Activated CD4-positive, alpha-beta T cell treated with anti-CD3 and anti-CD28 coated beads, Interleukin-2, amount 10 ng/mL, durations not matched to agents 7 days and 5 days (primary cell): ENCODE data around the gene TMEM106C. TPM values are rescaled to one million over a fixed set of nuclear protein-coding genes. Genes with fewer than 3 reads are reported as not detected.

Experiments
- CTCF ChIA-PET: fragments of 350-600 bp; sonication (Branson Sonifier 250); formaldehyde crosslinking; loops from one replicate; lab custom pipeline; 2021; ENCODE audit warnings: antibody characterized with exemption; lab: Charles Lee
- POLR2A ChIA-PET: fragments of 350-600 bp; sonication (Branson Sonifier 250); formaldehyde crosslinking; loops from one replicate; lab custom pipeline; 2021; ENCODE audit warnings: antibody characterized with exemption; lab: Charles Lee
- DNase-seq: peaks from one replicate; pipeline ENCODE4 v3.0.0-alpha.2; 2020
- H3K27ac Mint-ChIP-seq: one replicate; pipeline ENCODE4 v1.8.0; 2021; ENCODE audit warnings: mild to moderate bottlenecking, moderate library complexity, mixed read lengths
- H3K27me3 Mint-ChIP-seq: one replicate; pipeline ENCODE4 v1.8.0; 2021; ENCODE audit warnings: mixed read lengths
- H3K36me3 Mint-ChIP-seq: one replicate; pipeline ENCODE4 v1.8.0; 2021; ENCODE audit warnings: low read depth, mixed read lengths
- H3K4me1 Mint-ChIP-seq: one replicate; pipeline ENCODE4 v1.8.0; 2021; ENCODE audit warnings: mixed read lengths
- H3K4me3 Mint-ChIP-seq: one replicate; pipeline ENCODE4 v1.8.0; 2021; ENCODE audit warnings: mild to moderate bottlenecking, moderate library complexity, mixed read lengths
- H3K9me3 Mint-ChIP-seq: one replicate; pipeline ENCODE4 v1.8.0; 2021; ENCODE audit warnings: mixed read lengths
- total RNA-seq, 2 experiments: library from RNA; stranded (reverse); gene quantifications; one replicate each; pipeline ENCODE4 v1.2.3, GENCODE V29; 2021

The TMEM106C gene, protein sequence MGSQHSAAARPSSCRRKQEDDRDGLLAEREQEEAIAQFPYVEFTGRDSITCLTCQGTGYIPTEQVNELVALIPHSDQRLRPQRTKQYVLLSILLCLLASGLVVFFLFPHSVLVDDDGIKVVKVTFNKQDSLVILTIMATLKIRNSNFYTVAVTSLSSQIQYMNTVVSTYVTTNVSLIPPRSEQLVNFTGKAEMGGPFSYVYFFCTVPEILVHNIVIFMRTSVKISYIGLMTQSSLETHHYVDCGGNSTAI
- total RNA-seq = 100 to 1,000 TPM; 145 to 181 TPM

DNA sequence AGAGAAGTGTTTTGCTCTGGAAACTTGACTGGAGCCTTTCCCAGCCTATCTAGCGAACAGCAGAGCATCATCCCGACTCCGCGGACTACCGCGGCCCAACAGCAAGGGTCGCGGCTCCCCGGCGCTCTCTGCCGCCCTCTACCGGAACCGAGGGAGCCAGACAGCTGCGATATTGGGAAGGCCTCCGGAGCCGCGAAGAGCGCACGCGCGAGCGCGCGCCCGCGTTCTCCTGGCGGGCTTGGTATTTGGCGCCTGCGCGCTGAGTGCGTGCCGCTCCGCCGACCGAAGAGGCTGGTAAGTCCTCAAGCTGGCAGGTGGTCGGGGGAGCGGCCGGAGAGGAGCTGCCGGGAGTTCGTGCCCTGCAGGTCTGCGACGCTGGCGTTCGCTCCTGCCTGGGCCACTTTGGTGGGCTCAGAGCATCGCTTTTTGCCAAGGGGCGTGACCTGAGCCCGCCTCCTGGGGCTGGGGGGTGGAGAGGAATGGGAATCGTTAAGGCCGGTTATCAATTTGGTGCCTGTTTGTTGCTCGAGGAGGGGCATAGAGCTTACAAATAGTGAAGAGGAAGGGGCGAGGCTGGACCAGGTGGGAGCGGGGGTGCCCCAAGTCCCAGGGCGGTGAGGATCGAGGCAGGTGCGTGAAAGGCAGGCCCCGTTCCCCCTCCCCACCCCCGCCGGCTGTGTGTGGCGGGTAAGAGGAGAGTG lies at the start of gene TMEM106C:
TSS of gene TMEM106C (plus strand) at position 257 of the 701 bp plus-strand sequence. CDS start 641 bp downstream, outside the sequence.
- peaks cover 38% of the 10 kb centered on the region for H3K4me1 Mint-ChIP-seq
- peaks cover 42% of the 10 kb centered on the region for H3K36me3 Mint-ChIP-seq
- H3K27ac Mint-ChIP-seq = peak within 1 kb of the TSS; percentile 86
- H3K4me3 Mint-ChIP-seq = peak within 1 kb of the TSS; percentile 96
- POLR2A ChIA-PET = no interaction called here
- H3K27me3 Mint-ChIP-seq = peaks cover 24% of the 10 kb centered on the region
- H3K9me3 Mint-ChIP-seq = peaks cover 6% of the 10 kb centered on the region
- DNase-seq = peak; percentile 91
- CTCF ChIA-PET = interaction anchor here (0.6 to 2.9 kb wide), 25 partner anchors 8 to 271 kb away, joined by 3 to 7 read pairs (median 4); no protein-coding TSS in a partner anchor

DNA sequence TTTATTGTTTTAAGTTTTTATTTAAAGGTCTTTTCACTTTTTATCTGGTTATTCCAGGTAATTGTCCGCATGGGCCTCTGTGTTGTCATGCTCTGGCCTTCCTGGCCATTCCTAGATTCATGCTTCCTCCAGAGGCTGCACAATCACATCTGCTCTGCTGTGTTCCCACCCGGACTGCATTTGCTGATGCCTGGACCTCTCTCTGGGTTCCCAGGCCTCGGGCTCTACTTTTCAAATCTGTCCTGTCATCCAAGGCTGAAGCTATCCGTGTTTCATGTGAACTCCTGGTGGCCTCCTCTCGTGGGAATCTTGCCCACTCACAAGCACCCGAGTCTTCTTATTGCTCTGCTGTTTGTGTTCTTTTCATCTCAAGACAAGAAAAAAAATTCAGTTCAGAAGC lies 42.5 kb upstream of the TMEM106C start:
- DNase-seq = no peak
- Mint-ChIP-seq H3K36me3 (no peaks in the 10 kb centered on the region), H3K4me1 (no peaks in the 10 kb centered on the region), H3K9me3 (no peaks in the 10 kb centered on the region), H3K4me3 (no peak overlapping the region), H3K27ac (no peak overlapping the region), H3K27me3 (peaks cover 37% of the 10 kb centered on the region)
- ChIA-PET CTCF (no interaction called here), POLR2A (no interaction called here)

DNA sequence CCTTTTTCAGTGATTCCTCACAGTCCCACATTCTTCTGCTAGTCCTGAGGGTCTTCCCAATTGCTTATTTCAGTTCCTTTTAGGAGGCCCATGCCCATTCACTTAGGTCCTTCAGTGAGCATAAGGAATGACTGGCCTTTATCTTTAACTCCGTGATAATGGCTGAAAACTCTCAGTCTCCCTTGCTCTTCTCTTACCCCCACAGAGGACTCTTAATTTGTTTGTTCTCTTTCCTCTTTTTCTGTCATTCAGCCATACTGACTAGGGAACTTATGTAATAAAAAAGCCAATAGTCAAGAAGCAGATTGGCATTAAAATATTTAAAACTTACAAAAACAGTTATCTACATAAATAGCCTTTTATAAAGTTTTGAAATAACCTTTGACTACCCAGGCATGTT lies 41.5 kb upstream of the TMEM106C start:
- H3K27ac Mint-ChIP-seq = no peak overlapping the region
- H3K4me1 Mint-ChIP-seq = no peaks in the 10 kb centered on the region
- no peaks in the 10 kb centered on the region for H3K9me3 Mint-ChIP-seq
- no peaks in the 10 kb centered on the region for H3K36me3 Mint-ChIP-seq
- H3K27me3 Mint-ChIP-seq = peaks cover 30% of the 10 kb centered on the region
- ChIA-PET POLR2A (no interaction called here), CTCF (no interaction called here)
- no peak overlapping the region for H3K4me3 Mint-ChIP-seq
- no peak for DNase-seq

DNA sequence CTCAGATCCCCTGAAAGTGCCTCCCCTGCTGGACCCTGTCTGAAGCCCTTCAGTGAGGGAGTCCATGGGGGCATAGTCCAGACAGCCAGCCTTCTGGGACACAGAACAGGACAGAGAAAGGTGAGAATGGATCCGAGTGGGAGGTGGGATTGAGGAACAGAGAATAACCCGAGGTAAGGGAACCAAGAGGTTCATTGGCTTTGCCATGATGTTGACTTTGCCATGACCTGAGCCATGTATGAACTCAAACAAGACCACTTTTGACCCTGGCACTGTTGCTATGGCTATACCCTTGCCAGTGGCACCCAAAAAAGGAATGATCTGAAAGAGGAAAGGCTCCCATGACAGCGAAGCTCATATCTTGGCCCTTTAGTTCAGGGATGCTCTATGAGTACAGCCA lies 36.0 kb upstream of the TMEM106C start:
- CTCF ChIA-PET = no interaction called here
- no peaks in the 10 kb centered on the region for H3K36me3 Mint-ChIP-seq

DNA sequence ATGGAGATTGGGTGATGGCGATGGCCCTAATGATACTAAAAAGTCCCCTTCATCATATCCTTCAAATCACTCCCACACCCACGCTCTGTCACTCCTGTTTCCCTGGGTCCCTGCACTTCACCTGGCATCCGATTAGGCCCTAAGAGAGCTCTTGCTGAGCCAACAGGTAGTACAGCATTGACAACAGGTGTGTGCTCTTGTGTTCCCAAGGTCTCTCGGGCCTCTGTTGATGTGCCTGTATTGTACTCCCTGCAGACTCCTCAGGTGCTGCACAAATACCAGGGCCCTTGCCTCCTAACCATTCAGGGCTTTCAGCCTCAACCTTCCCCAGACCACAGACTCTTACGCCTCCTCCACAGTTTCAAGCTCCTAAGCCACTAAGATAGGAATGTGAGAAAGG lies 32.8 kb upstream of the TMEM106C start:
- peaks cover 9% of the 10 kb centered on the region for H3K27me3 Mint-ChIP-seq
- ChIA-PET CTCF (interaction anchor here (1.4 kb wide), 1 partner anchor 28 kb away, joined by 4 read pairs; no protein-coding TSS in a partner anchor), POLR2A (no interaction called here)
- H3K9me3 Mint-ChIP-seq = no peaks in the 10 kb centered on the region
- H3K4me3 Mint-ChIP-seq = no peak overlapping the region
- H3K27ac Mint-ChIP-seq = no peak overlapping the region
- H3K4me1 Mint-ChIP-seq = no peaks in the 10 kb centered on the region
- H3K36me3 Mint-ChIP-seq = no peaks in the 10 kb centered on the region
- no peak for DNase-seq

More for the DNA sequence above, 36.0 kb upstream of the TMEM106C start:
- POLR2A ChIA-PET = no interaction called here
- Mint-ChIP-seq H3K4me3 (no peak overlapping the region), H3K9me3 (no peaks in the 10 kb centered on the region), H3K27me3 (peaks cover 23% of the 10 kb centered on the region), H3K4me1 (no peaks in the 10 kb centered on the region), H3K27ac (no peak overlapping the region)
- no peak for DNase-seq

DNA sequence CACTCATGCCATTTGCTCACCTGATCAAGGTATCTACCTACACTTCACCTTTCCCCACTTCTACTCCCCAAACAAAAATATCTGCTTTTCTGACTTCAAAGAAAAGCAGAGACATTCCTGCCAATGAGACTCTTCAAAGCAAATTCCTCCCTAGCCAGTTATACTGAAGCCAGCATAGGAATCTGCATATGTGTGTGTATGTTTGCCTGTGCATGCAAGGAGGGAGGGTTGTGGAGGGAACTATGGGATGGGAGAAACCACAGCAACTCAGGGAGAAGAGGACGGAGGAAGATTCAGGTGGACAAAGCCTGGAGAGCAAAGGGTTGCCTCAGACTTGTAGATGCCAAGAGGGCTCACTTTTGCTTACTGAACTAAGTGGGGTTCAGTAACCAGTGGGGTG lies 32.2 kb upstream of the TMEM106C start:
- POLR2A ChIA-PET = no interaction called here

DNA sequence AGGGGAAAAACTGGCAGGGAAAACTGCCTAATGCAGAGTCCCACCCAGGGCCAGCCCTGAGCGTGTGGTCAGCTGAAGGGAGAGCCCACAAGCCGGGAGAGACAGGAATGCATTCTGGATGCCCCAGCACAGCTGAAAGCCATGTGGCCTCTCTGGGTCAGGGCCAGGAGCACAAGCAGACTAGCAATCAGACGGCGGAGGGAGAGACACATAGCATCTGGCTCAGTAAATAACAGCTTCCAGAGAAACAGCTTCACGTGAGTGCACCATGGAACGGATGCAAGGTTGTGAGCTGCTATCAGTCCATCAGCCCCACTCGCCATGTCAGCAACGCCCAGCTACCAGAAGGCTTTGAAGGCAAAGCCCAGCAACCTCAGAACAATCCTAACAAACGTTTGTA lies 28.2 kb upstream of the TMEM106C start:
- H3K36me3 Mint-ChIP-seq = no peaks in the 10 kb centered on the region
- H3K27ac Mint-ChIP-seq = no peak overlapping the region
- no peaks in the 10 kb centered on the region for H3K4me1 Mint-ChIP-seq
- no peak for DNase-seq
- no peak overlapping the region for H3K4me3 Mint-ChIP-seq
- POLR2A ChIA-PET = no interaction called here
- peaks cover 16% of the 10 kb centered on the region for H3K27me3 Mint-ChIP-seq
- H3K9me3 Mint-ChIP-seq = no peaks in the 10 kb centered on the region
- CTCF ChIA-PET = interaction anchor here (0.6 to 1.4 kb wide), 3 partner anchors 11 to 36 kb away, joined by 3 to 7 read pairs (median 3); no protein-coding TSS in a partner anchor

More for the DNA sequence above, 32.2 kb upstream of the TMEM106C start:
- no peak overlapping the region for H3K4me3 Mint-ChIP-seq
- H3K27ac Mint-ChIP-seq = no peak overlapping the region
- no peaks in the 10 kb centered on the region for H3K9me3 Mint-ChIP-seq
- no peak for DNase-seq
- CTCF ChIA-PET = interaction anchor here (1.4 kb wide), 1 partner anchor 29 kb away, joined by 4 read pairs; no protein-coding TSS in a partner anchor
- no peaks in the 10 kb centered on the region for H3K4me1 Mint-ChIP-seq
- peaks cover 11% of the 10 kb centered on the region for H3K27me3 Mint-ChIP-seq
- H3K36me3 Mint-ChIP-seq = no peaks in the 10 kb centered on the region

DNA sequence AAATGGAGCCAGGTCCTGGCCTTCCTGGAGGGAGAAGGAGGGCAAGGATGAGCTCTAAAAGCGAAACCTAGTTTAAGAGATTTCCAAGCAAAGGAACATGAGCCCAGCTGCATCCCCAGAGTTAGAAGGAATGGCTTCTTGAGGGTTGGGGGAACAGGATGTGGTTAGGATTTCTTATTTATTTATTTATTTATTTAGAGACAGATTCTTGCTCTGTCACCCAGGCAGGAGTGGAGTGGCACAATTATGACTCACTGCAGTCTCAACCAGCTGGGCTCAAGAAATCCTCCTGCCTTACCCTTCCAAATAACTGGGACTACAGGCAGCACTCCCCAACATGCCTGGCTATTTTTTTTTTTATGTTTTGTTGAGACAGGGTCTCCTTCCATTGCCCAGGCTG lies 25.3 kb upstream of the TMEM106C start:
- H3K9me3 Mint-ChIP-seq = no peaks in the 10 kb centered on the region
- DNase-seq = no peak
- no peaks in the 10 kb centered on the region for H3K36me3 Mint-ChIP-seq
- H3K27ac Mint-ChIP-seq = no peak overlapping the region
- H3K4me1 Mint-ChIP-seq = no peaks in the 10 kb centered on the region
- CTCF ChIA-PET = interaction anchor here (0.7 to 1.2 kb wide), 3 partner anchors 9 to 66 kb away, joined by 3 to 5 read pairs (median 4); partner anchors contain the start of gene COL2A1
- H3K4me3 Mint-ChIP-seq = no peak overlapping the region
- POLR2A ChIA-PET = no interaction called here
- H3K27me3 Mint-ChIP-seq = peaks cover 14% of the 10 kb centered on the region

DNA sequence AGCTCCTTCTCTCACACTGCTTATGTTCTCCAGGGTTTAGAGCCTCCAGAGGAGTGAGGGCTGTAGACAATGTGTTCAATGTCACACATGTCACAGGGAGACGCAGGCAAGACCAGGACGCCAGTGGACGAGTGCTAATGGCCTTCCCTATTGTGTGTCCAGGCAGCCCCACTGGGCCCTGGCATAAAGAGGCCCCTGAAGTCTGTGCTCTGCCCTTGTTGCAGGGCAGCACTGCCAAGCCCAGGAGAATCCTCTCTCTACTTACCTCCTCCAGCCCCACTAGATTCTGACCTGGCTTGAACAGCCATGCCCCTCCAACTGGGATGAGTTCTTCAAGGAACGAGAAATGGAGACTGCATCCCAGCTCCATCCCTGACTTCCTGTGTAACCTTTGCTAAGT lies 24.8 kb upstream of the TMEM106C start:
- Mint-ChIP-seq H3K9me3 (no peaks in the 10 kb centered on the region), H3K27me3 (peaks cover 12% of the 10 kb centered on the region), H3K27ac (no peak overlapping the region), H3K4me3 (no peak overlapping the region), H3K36me3 (no peaks in the 10 kb centered on the region), H3K4me1 (no peaks in the 10 kb centered on the region)
- POLR2A ChIA-PET = no interaction called here
- CTCF ChIA-PET = interaction anchor here (1.0 to 1.2 kb wide), 2 partner anchors 8 to 66 kb away, joined by 3 to 5 read pairs; partner anchors contain the start of gene COL2A1
- no peak for DNase-seq

DNA sequence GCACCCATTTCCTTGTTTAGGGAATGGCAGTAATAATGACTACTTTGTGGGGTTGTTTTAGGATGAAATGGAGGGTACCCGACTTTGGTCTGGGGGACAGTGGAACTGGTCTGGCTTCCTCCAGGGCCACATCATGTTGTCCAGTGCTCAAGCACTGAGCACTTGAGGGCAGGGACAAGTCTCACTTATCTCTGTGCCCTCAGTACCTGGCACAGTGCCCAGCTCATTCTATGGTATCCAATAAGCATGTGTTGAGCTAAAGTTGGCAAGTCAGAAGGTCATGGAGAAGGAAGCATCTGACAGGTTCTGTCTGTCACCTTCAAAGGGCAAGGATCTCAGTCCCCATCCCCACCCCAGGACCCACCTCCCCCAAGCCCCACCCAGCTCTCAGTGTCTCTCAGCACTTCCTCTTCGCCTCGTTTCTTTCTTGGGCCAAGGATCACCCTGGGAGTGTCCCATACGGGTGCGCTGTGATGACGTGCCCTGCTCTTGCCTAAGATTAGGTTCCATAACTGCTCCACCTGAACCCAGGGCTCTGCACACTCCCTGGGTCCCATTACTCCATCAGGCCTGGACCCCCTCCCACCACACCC lies 24.3 kb upstream of the TMEM106C start:
- DNase-seq = no peak
- no peak overlapping the region for H3K4me3 Mint-ChIP-seq
- ChIA-PET POLR2A (no interaction called here), CTCF (interaction anchor here (1.0 kb wide), 1 partner anchor 65 kb away, joined by 3 read pairs; the partner anchor contains the start of gene COL2A1)
- H3K27me3 Mint-ChIP-seq = peaks cover 12% of the 10 kb centered on the region
- H3K9me3 Mint-ChIP-seq = no peaks in the 10 kb centered on the region
- no peaks in the 10 kb centered on the region for H3K4me1 Mint-ChIP-seq
- no peak overlapping the region for H3K27ac Mint-ChIP-seq
- H3K36me3 Mint-ChIP-seq = no peaks in the 10 kb centered on the region

DNA sequence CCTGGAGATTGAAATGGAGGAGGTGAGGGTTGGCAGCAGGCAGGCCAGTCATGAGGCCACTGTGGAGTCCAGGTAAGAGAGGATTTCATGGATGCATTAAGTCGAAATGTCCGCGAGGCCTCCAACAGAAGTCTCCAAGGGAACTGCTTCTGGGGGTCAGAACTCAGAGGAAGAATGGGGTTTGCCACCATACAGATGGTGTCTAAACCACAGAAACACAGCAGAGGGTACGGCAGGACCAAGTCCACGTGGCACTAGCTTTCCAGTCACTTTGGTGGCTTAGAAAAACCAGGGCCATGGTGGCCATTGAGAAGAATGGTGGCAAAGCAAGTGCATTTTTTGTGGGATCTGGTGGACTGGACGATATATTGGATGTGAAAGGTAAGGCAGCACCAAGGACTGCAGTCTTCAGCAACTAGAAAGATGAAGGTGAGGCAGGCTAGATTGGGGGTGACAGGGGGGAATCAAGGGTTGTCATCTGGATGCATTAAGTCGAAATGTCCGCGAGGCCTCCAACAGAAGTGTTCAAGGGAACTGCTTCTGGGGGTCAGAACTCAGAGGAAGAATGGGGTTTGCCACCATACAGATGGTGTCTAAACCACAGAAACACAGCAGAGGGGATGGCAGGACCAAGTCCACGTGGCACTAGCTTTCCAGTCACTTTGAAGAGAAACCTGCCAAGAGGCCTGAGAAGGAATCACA lies 22.5 kb upstream of the TMEM106C start:
- Mint-ChIP-seq H3K36me3 (no peaks in the 10 kb centered on the region), H3K4me1 (no peaks in the 10 kb centered on the region), H3K4me3 (no peak overlapping the region), H3K27ac (no peak overlapping the region), H3K9me3 (no peaks in the 10 kb centered on the region), H3K27me3 (peaks cover 14% of the 10 kb centered on the region)
- DNase-seq = no peak
- CTCF ChIA-PET = interaction anchor here (0.9 to 1.7 kb wide), 3 partner anchors 8 to 23 kb away, joined by 3 to 4 read pairs (median 4); partner anchors contain the start of gene TMEM106C
- POLR2A ChIA-PET = interaction anchor here (0.6 kb wide), 1 partner anchor 921 kb away, joined by 4 read pairs; no protein-coding TSS in a partner anchor

DNA sequence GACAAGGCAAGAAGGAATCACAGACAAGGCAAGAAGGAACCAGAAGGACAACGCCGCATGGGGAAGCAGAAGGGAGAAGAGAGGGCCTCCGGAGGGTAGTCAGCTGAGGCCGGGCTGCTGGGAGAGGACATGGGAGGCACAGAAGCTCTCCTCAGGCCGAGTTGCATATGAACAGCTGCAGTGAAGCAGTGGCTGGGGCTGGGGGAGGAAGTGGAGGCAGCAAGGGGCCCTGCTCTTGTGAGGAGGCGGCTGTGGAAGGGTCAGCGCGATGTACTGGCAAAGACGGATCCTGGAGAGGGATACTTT lies 22.0 kb upstream of the TMEM106C start:
- ChIA-PET POLR2A (no interaction called here), CTCF (interaction anchor here (1.7 kb wide), 1 partner anchor 13 kb away, joined by 4 read pairs; no protein-coding TSS in a partner anchor)
- Mint-ChIP-seq H3K9me3 (no peaks in the 10 kb centered on the region), H3K4me3 (no peak overlapping the region), H3K36me3 (no peaks in the 10 kb centered on the region), H3K27me3 (peaks cover 13% of the 10 kb centered on the region), H3K4me1 (no peaks in the 10 kb centered on the region), H3K27ac (no peak overlapping the region)
- DNase-seq = no peak
